ENCODE results near the gene OVCH2.
"Not testable (repeated sequence)": the region's sequence is repeated elsewhere in the genome, so short reads cannot be mapped to it uniquely, and the experiment has no call there.

DNA sequence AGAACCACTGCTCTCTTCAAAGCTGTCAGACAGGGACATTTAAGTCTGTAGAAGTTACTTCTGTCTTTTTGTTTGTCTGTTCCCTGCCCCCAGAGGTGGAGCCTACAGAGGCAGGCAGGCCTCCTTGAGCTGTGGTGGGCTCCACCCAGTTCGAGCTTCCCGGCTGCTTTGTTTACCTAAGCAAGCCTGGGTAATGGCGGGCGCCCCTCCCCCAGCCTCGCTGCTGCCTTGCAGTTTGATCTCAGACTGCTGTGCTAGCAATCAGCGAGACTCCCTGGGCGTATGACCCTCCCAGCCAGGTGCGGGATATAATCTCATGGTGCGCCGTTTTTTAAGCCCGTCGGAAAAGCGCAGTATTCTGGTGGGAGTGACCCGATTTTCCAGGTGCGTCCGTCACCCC is 42.7 kb downstream of the OVCH2 start:
- TF ChIP-seq, protein P1, sequence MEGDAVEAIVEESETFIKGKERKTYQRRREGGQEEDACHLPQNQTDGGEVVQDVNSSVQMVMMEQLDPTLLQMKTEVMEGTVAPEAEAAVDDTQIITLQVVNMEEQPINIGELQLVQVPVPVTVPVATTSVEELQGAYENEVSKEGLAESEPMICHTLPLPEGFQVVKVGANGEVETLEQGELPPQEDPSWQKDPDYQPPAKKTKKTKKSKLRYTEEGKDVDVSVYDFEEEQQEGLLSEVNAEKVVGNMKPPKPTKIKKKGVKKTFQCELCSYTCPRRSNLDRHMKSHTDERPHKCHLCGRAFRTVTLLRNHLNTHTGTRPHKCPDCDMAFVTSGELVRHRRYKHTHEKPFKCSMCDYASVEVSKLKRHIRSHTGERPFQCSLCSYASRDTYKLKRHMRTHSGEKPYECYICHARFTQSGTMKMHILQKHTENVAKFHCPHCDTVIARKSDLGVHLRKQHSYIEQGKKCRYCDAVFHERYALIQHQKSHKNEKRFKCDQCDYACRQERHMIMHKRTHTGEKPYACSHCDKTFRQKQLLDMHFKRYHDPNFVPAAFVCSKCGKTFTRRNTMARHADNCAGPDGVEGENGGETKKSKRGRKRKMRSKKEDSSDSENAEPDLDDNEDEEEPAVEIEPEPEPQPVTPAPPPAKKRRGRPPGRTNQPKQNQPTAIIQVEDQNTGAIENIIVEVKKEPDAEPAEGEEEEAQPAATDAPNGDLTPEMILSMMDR (IDR thresholded peaks at IDR 0.05; ENCODE audit: poor library complexity, severe bottlenecking) = not testable (repeated sequence)
- TF ChIP-seq, protein P2, sequence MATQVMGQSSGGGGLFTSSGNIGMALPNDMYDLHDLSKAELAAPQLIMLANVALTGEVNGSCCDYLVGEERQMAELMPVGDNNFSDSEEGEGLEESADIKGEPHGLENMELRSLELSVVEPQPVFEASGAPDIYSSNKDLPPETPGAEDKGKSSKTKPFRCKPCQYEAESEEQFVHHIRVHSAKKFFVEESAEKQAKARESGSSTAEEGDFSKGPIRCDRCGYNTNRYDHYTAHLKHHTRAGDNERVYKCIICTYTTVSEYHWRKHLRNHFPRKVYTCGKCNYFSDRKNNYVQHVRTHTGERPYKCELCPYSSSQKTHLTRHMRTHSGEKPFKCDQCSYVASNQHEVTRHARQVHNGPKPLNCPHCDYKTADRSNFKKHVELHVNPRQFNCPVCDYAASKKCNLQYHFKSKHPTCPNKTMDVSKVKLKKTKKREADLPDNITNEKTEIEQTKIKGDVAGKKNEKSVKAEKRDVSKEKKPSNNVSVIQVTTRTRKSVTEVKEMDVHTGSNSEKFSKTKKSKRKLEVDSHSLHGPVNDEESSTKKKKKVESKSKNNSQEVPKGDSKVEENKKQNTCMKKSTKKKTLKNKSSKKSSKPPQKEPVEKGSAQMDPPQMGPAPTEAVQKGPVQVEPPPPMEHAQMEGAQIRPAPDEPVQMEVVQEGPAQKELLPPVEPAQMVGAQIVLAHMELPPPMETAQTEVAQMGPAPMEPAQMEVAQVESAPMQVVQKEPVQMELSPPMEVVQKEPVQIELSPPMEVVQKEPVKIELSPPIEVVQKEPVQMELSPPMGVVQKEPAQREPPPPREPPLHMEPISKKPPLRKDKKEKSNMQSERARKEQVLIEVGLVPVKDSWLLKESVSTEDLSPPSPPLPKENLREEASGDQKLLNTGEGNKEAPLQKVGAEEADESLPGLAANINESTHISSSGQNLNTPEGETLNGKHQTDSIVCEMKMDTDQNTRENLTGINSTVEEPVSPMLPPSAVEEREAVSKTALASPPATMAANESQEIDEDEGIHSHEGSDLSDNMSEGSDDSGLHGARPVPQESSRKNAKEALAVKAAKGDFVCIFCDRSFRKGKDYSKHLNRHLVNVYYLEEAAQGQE (IDR thresholded peaks at IDR 0.05; ENCODE audit: borderline replicate concordance) = not testable (repeated sequence)
- TF ChIP-seq POLR2AphosphoS5 (IDR thresholded peaks at IDR 0.05); EP300 (conservative IDR thresholded peaks at IDR 0.05; ENCODE audit: poor library complexity, severe bottlenecking); EZH2 (IDR thresholded peaks at IDR 0.05; ENCODE audit: borderline replicate concordance, insufficient read depth, low read length, poor library complexity, severe bottlenecking): not testable (repeated sequence)
